Myocyte (in vitro differentiated cells): ENCODE data around the gene CNKSR3. TPM values are rescaled to one million over a fixed set of nuclear protein-coding genes. Genes with fewer than 3 reads are reported as not detected.

ENCODE experiments used
- DNase-seq: peaks from one replicate; pipeline ENCODE4 v3.0.0-alpha.2; 2012; ENCODE audit warnings: low read depth
- total RNA-seq: library from RNA; depleted of rRNA; stranded (reverse); fragments of >200 nt; gene quantifications from 2 replicates; pipeline ENCODE4 v1.2.3, GENCODE V29; 2014

Gene CNKSR3
- total RNA-seq, 1 donor from 2014 or later: 10.0 TPM

DNA sequence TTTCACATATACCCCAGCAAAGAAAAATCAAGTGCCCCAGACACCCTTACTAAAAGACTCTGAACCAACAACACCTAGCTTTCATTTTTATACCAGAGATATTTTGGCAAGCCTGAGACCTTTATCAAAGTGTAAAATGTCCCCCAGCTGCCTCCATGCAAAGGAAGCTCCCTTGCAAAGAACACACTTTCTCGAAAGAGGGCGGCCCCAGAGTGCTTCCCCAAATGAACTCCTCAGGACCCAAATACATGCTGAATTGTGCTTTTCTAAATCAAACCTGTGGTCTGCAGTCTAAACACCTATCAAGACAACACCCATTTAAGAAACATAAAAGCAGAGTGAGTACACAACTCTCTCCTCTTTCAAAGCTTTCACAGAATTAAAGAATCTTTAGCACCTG is 154.4 kb downstream of the CNKSR3 start:
- DNase-seq: no peak

DNA sequence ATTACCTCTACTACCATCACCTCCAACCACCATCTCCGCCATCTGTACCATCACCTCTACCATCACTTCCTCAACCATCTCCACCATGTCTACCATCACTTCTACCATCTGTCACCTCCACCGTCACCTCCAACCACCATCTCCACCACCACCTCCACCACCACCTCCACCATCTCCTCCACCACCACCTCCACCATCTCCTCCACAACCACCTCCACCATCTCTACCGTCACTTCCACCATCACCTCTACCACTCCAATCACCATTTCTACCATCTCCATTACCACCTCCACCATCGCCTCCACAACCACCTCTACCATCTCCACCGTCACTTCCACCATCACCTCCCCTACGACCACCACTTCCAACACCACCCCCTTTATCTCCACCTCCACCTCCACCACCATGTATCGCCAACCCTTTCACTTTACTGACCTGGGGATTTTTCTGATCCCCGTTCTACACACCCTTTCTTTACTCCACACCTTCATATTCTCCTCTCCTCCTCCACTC is 156.2 kb downstream of the CNKSR3 start:
- no peak for DNase-seq

GRCh38 chr6:154353626-154354025 is 156.9 kb downstream of the CNKSR3 start:
- no peak for DNase-seq

DNA sequence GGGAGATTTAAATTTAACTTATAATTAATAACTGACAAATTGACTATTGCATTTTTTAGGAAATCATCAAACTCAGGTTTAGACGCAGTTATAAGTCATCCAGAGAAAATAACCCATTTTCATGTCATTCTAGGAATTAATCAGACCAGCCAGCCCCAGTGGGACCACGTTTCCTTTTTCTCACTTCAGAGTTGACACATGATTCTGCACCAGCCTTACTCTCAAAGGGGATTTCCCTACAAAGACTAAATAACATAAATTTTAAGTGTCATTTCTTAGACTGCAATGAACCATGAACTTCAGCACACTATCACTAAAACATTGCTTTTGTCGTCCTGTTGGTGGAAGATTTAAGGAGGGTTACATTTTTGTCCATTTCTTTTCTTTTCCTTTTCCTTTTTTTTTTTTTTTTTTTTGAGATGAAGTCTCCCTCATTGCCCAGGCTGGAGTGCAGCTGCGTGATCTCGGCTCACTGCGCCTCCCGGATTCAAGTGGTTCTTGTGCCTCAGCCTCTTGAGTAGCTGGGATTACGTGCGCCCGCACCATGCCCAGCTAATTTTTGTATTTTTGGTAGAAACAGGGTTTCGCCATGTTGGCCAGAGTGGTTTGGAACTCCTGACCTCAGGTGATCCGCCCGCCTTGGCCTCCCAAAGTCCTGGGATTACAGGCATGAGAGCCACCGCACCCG is 157.4 kb downstream of the CNKSR3 start:
- no peak for DNase-seq

- DNase-seq: no peak
Measured at GRCh38 chr6:154350293-154350692, 160.2 kb downstream of the CNKSR3 start.

- no peak for DNase-seq
Measured at GRCh38 chr6:154347981-154348380, 162.5 kb downstream of the CNKSR3 start.

GRCh38 chr6:154345811-154346210 is 164.7 kb downstream of the CNKSR3 start:
- no peak for DNase-seq

DNA sequence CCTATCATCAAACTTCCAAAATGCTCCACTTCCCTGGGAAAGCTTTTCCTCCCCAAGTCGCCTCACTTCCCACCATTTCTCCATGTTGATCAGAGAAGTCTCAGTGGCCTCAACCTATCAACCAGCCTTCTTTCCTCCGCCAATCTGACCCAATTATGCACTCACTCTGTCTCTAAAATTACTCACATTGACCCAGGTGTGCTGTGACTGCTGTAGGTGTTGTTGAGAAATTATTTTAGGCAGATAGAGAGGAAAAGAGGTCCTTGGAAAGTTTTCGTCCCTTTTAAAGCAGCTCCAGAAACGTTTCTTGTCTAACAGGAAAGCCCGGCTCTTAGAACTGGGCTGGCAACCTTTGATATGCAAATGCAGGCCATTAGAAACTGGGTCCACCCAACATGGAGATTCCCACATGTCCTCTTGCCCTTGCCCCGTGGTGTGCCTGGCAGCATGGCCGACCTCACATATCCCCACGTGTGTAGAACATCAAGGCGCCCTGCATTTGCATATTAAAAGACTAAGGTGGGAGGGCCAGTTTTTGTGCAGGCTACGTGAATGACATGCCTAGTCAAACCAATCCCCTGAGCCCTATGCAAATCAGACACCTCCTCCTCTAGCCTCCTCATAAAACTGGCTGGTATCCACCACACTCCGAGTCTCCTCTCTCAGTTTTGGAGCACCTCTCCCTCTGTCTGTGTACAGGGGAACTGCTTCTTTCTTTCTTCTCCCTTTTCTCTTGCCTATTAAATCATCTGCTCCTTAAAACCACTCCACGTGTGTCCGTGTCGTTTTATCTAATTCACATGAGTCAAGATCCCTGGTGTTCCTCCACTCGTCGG is 166.8 kb downstream of the CNKSR3 start:
- DNase-seq: peak; percentile 13

DNA sequence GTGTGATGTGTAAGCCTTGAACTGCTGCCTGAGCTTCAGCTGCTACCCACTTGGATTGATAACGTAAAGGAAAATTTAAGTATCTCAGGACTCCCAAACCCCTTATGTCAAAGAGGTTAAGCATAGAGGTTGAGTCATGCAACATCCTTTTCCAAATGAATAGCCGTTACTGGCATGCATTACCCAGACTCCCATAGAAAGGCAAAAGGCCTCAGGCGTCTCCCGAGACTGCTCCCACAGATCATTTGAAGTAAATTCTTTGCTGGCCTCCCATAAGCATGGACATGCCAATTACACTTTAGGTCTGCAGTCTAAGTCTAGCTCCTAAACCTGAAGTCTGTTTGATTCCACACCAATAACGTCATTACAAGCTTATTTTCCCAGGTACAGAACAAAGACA is 168.6 kb downstream of the CNKSR3 start:
- no peak for DNase-seq

GRCh38 chr6:154341336-154341735 is 169.1 kb downstream of the CNKSR3 start:
- DNase-seq: no peak

Other genes starting within 250 kb of the CNKSR3 start
- not detected in 2 replicates for gene IPCEF1, start 153.9 kb downstream of the CNKSR3 start, total RNA-seq
- 29.2 and 35.7 TPM in 2 replicates for gene SCAF8, start 222.7 kb upstream of the CNKSR3 start, total RNA-seq